Measurements from ENCODE around the gene WDR20.

DNA sequence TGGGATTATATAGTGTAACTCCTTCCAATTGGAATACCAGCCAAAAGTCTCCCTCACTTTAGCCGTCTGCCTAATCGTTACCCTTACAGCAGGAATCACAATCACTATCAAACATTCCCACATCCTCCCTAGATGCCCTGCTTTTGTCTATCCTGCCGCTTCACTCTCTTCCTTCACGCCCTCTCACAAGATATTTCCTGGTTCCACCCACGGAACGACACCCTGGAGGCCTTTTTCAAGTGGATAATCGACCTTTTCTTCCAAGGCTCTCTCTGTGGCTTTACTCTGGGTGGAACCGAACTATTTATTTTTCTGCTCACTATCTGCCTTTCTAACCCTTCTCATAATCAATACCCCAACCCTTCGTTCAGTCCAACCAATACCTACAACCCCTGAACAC, 106.4 kb downstream of the WDR20 start:
- no peak for TF ChIP-seq POLR2A (IDR thresholded peaks at IDR 0.05)
- TF ChIP-seq, protein P1, sequence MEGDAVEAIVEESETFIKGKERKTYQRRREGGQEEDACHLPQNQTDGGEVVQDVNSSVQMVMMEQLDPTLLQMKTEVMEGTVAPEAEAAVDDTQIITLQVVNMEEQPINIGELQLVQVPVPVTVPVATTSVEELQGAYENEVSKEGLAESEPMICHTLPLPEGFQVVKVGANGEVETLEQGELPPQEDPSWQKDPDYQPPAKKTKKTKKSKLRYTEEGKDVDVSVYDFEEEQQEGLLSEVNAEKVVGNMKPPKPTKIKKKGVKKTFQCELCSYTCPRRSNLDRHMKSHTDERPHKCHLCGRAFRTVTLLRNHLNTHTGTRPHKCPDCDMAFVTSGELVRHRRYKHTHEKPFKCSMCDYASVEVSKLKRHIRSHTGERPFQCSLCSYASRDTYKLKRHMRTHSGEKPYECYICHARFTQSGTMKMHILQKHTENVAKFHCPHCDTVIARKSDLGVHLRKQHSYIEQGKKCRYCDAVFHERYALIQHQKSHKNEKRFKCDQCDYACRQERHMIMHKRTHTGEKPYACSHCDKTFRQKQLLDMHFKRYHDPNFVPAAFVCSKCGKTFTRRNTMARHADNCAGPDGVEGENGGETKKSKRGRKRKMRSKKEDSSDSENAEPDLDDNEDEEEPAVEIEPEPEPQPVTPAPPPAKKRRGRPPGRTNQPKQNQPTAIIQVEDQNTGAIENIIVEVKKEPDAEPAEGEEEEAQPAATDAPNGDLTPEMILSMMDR (IDR thresholded peaks at IDR 0.05), result no peak
